Stimulated activated CD4-positive, alpha-beta T cell treated with anti-CD3 and anti-CD28 coated beads, Interleukin-15, amount 100 ng/mL, for 48 hours (primary cell): Measurements from ENCODE around the gene RPL7A.

Source experiments
- DNase-seq, 2 donors: peaks; one replicate each; pipeline ENCODE4 v3.0.0-alpha.2; 2020; ENCODE audit warnings: low read depth in 2 of 2

RPL7A gene

DNA sequence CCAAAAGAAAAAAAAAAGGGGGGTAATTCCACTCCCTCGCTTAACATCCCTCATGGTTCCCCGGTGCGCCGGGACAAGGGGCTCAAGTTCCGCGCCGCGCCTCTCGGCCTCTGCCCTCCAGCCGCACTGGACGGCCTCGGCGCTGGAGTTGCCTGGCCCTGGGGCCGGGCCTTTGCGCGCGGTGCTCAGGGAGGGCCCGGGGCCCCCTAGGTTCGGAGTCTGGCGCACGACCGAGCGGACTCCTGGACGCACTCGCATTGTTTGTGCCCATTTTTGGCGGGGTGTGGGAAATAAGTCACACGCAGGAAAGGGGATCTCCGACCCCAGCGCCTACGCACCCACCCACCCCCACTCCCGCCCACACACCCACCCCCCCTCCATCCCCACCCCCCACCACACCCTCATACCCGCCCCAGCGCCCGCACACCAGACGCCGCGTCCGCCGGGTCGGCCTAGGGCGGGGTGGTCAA, 468 bp upstream of the RPL7A start:
- DNase-seq: no peak

DNA sequence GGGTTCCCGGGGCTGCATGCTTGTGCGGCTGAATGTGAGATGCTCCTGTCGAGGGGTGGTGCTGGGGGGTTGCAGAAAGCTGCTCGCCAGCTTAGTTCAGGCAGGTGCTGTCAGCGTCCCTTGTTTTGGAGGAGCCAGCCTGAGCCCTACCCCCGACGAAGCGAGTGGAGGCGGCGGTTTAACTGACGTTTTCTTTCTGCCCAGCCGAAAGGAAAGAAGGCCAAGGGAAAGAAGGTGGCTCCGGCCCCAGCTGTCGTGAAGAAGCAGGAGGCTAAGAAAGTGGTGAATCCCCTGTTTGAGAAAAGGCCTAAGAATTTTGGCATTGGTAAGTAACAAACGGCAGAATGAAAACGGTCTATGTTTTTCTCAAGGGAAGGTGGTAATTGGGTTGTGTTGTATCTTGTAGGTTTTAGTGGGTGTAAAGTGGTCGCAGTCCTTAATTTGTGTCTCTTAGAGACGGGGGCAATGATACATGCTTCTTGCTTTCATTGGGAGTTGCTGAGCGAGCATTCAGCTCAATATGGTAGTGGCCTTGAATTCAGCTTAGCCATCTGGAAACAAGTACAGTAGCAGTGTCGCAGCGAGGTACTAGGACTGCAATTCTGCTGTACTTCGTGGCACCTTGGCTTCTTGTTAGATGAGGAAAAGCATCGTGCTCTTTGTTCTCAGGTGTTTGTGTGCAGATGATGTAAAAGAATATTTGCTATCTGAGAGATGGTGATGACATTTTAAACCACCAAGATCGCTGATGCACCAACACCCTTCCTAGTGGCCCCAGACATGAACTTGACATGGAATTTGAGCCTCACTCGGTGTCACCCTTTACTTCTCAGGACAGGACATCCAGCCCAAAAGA, 928 bp downstream of the RPL7A start:
- no peak for DNase-seq

DNA sequence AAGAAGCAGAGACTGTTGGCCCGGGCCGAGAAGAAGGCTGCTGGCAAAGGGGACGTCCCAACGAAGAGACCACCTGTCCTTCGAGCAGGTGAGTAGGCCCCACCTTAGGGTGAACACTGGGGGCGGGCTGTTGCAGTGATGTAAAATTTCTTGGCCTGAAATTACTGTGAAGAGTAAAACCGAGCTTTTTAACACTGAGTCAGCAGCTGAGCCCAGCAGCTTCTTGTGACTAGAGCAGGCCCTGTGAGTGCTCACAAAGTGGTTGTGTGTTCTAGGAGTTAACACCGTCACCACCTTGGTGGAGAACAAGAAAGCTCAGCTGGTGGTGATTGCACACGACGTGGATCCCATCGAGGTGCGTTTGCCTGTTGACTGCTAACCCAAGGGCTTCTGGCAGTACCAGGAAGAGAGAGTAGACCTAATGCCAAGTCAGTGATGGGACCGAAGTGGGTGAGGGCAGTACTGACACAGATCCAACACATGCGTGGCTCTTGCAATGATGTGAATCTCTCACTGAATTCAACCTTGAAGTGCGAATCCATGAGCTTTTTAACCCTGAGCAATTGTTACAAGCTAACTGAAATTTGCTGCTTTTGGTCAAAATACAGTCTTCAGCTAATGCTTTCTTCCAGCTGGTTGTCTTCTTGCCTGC, 2.1 kb downstream of the RPL7A start:
- no peak for DNase-seq

DNA sequence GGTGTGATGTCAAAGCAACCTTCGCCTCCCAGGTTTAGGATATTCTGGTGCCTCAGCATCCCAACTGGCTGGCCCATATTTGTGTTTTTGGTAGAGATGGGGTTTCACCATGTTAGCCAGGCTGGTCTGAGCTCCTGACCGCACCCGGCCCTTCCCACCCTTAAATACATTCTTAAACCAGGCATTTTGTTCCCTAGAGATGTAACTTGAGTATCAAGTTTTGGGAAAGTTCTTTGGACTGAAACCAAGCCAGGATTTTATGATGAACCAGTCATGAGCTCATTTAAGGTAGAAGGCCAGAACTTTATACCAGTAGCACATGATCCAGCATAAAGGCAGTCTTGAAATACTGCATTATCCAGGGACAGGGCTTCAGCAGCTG, 3.5 kb downstream of the RPL7A start:
- no peak for DNase-seq

DNA sequence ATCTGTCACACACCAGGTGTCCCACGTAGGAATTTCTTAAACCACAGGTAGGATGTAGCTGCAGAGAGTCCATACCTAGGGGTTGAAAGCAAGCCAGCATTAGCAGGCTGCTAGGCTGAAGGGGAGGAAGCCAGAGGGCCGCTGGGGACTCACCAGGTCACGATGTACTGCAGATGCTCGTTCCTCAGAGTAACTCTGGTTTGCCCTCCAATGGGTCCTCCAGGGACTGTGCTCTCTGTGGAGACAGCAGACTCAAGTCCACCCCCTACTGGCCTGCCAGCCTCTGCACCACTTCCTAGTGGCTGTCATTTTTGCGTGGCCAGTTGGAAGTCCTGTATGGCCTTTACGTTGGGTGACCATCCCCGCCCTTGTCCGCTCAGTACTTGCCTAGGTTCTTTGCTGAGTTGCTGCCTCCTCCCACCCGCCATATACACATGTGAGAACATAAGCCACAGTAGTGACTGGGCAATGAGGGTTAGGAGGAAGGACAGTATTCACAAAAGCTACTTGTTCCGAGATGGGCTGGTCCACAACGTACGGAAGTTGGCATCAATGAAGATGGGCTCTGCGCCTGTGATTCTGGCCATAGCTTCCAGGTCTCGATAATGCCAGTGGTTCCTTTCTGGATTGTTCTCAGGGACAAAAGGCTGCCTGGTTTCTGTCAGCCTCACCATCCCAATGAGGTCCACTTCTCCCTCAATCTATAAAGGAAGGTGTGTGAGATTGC, 4.1 kb downstream of the RPL7A start:
- peak in 1 of 2 donors; percentile 39 for DNase-seq

DNA sequence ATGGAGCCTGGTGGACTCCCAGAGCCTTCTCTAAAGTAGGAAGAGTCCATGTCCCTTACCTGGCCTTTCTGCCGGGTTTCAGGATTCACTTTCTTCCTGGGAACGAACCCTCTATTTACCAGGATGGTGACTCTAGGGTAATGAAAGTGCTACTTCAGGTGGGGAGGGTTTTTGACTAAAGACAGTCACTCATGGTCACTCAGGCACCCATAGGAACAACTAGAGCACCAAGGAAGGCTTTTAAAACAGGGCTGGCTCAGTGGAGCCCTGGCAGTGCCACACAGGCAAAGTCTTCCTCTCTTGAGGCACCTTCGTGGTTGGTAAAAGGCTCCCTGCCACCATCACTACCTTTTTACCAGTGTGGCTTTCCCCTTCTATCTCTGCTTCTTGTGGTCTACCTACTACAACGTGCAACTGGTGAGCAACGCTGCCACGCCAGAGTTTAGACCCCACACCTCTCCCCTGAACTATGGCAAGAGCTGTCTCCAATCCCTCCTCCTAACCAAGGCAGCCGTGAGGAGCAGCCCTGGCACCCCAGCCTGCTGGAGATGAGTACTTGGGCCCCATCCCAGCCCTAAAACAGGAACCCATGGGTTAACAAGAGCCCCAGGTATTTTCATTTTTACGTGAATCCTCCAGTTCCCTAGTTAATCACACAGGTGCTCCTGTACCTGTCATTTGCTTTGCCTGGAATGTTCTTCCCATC, 4.8 kb downstream of the RPL7A start:
- DNase-seq: no peak

DNA sequence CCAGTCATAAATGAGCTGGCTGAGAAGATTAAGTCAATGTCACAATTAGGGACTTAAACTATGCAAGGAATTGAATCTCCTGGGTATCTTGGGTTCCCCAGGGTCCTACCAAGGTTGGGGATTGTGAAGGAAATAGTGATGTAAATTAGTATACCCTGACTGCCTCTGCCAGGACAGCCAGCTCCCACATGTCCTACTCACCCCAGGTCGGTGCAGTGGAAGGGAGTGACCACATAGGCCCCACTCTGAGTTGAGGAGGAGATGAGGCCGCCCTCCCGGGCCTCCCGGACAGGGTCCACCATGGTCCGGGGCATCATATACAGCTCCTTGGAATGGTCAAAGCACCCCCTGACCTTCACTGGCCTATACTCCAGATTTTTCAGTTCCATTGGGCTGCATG, 5.5 kb downstream of the RPL7A start:
- no peak for DNase-seq

DNA sequence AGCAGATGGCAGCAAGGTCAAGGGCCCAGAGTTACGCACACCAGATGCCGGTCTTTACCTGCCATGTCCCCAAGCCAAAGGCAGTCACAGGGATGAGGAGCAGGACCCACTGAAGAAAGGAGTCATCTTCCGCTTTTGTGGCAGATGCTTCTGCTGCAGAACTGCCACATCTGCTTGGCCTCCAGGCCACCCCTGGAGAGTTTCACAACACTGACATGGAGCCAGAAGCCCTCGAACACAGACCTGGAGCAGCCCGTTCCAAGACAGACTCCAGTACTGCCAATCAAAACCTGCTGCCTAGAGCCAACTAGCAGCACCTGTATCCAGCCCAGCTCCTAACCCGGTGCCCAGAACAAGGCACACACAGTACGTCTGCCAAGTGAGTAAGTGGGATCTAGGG, 6.7 kb downstream of the RPL7A start:
- no peak for DNase-seq

DNA sequence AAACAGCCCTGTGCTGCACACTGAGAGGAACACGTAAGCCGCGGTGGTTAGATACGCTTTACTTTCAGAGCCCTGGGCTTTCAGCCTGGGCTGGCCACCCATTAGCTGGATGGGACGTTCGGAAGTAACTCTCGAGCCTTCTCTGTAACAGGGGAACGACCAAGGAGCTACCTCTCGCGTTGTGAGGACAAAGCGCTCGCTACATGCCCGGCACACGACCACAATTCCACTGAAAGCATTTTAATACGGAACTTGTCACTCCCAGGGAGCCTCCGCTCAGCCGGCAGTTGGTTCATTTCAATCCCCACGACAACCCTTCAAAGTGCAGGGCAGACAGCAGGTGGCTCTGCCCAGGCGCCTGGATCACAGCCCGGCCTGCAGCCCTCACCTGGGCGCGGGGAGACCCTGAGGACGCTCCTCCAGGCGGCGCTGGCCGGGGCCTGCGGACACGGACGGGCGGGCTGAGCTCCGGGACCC, 7.9 kb downstream of the RPL7A start:
- DNase-seq: no peak

DNA sequence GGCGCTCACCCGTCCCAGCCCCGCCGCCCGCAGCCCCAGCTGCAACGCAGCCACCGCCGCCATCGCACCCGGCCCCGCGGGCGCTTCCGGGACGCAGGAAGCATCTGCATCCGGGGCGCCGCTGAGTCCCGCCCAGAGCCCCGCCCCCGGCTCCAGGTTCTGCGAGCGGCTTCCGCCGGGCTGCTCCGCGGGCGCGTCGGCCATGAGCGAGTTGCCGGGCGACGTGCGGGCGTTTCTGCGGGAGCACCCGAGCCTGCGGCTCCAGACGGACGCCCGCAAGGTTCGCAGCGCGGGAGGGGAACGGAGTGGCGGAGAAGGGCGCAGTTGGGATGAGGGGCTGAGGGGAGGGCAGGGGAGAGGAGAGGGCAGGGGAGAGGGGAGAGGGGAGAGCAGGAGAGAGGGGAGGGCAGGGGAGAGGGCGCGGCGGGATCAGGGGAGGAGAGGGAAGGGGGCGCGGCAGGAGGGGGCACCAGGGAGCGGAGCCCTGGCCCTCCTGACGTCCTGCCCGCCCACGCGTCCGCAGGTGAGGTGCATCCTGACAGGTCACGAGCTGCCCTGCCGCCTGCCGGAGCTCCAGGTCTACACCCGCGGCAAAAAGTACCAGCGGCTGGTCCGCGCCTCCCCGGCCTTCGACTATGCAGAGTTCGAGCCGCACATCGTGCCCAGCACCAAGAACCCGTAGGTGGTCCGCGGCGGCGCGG, 8.5 kb downstream of the RPL7A start, which contains the start of the genes SURF1 and SURF2:
SURF1 (minus strand) TSS at position 97 of the 701 bp plus-strand sequence; CDS start at position 63, 34 bp downstream.
SURF2 (plus strand) TSS at position 160 of the 701 bp plus-strand sequence; CDS start at position 203, 43 bp downstream.
- DNase-seq: peak; percentile 78 to 90

DNA sequence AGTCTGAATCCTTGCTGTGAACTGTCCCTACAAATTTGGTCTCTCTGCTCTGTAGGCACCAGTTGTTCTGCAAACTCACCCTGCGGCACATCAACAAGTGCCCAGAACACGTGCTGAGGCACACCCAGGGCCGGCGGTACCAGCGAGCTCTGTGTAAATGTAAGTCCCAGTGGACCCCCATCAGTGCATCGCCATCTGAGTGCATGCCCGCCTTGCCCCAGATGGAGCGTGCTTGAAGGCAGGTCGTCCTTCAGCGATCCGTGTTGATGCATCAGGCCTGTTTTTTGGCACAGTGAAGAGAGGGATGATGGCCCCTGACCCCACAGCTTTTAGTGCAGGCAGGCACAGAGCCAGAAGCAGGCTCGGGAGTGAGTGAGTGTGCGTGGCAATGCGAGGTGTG, 9.6 kb downstream of the RPL7A start:
- no peak for DNase-seq

DNA sequence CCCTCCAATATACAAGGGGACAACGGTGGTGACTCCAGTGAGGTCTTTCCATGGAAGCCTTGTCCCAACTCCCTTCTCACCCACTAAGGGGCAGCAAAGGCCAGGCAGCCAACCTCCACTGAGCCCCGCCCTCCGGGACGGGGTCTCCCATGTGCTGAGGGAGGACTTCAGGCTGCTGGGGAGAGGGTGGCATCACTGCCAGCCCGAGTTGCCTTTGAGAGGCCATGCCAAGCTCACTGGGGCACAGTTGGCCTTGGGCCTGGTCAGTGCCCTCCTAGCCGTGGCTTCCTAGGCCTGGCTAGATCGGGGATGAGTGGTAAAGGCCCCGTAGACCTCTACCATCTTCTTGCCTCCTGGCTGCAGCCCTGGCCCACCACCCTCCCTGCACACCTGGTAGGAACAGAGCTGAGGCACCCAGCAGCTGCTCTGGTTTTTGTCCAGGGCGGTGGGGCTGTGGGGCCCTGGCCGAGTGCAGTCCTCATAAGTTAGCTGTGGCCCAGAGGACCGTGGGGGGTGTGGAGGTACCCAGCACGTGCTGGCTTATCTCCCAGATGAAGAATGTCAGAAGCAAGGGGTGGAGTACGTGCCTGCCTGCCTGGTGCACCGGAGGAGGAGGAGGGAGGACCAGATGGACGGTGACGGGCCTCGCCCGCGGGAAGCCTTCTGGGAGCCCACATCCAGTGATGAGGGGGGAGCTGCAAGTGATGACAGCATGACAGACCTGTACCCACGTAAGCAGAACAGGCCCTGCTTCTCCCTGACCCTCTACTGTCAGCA, 11.6 kb downstream of the RPL7A start:
- no peak for DNase-seq

DNA sequence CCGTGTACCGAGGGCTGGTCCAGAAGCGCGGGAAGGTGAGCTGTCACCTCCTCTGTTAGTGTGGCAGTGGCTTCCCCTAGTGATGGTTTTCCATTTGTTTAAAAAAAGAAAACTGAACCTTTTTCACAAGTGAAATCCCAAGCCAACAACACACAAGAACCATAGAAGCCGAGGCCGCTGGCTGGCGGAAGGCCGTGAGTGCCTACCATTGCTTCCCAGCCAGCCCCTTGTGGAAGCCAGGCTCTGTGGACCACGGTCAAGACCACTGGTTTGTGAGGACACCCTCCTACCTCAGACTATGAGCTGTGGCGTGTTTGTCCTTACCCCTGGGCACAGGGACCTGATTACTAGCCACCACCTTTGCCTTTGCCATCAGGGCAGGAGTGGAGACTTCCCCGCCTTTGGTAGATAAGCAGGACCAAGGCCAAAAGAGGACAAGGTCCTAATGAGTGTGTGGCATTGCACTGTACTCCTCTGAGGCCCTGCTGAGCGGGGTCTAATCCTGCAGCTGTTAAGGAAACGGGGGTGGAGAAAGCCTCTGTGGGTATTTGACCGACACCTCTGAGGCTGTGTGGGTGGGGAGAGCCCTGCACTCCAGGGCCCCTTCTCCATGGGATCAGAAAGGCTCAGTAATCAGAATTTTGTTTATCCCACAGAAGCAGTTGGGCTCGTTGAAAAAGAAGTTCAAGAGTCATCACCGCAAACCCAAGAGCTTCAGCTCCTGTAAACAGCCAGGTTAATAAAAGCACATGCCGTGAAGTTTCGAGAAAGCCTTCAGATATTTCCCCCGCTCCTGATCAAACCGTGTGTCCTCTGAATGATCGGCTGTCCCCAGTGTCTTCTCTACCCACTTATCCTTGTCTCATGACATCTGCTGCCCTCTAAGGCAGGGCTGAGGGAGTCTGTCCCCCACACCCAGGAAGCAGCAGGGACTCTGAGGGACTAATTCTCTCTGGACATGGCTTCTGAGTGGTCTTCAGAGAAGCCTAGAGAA, 12.7 kb downstream of the RPL7A start:
- DNase-seq: no peak

DNA sequence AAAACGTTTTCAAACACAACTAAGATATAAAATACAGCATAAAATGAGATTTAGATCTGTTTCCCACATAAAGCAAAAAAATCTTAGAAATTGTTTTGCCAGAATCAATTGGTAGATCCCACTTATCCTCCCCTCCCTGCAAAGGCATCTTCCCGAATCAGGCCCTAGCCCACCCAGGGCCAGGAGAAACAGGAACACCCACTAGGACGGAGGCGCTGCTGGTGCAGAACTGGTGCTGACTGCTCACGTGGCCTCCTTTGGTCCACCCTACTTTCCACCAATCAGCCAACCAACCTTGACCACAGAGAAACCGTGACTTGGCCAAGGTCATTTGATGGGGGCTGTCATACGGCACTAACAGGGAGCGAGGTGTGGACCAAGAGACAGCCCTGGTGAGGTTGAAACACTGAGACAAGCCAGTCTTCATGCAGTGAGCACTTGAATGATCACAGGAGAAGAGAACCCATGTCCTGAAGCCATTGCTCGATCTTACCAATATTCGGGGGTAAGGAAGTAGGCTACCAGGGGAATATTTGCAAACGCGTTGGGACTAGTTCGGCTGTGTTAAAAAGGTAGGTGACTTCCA, 13.6 kb downstream of the RPL7A start:
- no peak for DNase-seq

DNA sequence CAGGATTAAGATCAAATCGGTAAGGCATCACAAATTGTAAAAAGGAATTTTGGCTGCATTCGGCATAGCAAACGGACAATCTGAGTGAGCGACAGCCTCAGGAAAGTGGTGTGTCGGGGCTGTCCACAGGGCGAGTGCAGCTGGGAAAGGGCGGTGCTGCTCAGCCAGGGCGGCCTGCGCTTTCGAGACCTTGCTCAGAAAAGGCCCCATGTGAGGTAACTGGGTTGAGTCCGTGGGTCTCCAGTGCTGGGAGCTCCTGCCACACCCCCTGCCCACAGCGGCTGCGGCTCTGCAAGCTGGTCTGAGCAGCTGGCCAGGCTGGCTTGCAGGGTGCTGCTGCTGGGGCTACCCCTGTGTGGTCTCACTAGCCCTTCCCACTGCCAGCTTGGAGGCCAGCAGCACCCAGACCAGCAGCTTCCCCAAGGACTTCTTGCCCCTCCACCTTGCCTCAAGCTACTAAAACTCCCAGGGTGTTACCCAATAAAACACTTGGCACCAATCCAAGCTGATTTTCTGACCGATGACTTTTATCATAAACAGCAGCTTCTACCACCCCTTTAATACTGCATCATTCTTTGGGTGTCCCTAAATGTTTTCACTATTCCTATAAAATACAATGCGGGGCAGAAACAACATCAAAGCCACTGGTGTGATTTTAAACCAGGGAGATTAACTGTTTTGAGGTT, 14.5 kb downstream of the RPL7A start:
- DNase-seq: no peak

DNA sequence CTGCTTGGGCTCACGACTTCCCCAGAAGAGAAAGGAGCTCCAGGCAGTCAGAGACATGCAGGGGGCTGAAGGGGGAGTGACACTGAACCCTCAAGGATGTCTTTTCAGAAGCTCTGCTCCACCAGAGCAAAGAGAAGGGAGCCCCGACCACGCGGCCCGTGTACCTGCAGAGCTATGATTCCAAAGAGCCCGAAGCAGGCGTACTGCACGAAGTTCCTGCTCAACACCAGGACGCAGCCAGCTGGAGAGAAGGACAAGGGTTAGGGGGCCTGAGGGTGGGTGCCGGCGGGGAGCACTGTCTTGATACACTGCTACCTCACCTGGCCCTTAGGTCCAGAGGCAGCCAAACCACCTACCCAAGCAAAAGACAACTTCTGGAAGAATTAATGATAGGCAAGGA, 18.4 kb downstream of the RPL7A start:
- no peak for DNase-seq

DNA sequence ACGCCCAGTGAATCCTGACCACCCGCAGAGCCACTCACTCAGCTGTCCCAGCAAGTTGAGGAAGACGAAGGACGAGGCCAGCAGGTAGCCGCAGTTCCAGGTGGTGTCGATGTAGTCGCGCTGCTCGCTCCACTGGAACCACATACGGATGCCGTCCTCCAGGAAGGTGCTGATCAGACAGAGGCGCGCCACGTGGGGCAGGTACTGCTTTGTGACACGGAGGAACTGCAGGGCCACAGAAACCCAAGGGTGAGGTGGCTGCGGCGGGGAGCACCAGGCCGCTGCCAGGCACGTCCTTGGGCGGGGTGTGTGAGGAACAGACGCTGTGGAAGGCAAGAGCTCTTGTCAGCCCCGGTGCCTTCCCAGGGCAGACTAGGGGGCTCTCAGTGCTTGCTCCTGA, 19.2 kb downstream of the RPL7A start:
- DNase-seq: no peak

DNA sequence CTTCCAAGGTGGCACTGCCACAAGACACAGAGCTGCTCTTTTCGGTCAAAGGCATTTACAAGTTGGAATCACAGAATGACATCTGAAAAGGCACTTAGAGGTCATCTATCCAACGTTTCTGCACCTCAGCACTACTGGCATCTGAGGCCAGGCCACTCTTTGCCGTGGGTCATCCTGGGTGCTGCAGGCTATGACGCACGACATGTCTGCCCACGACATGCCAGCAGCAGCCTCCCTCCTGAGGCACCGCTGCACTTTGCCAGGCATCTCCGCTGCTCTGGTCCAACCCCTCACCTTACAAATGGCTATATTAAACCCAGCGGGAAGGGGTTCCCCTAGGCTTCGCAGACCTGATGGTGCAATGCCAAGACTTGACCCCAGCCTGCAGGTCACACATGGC, 19.8 kb downstream of the RPL7A start:
- no peak for DNase-seq
